GM21737 (cell line): ENCODE measurements around the gene GPR157.

Experiments
- ATAC-seq: cut with Tn5 transposase; IDR thresholded peaks from one replicate; pipeline ENCODE4 v1.9.1; 2021; ENCODE audit warnings: mild to moderate bottlenecking, moderate library complexity; ENCODE audit not compliant: unreplicated experiment

GPR157 gene

GRCh38 chr1:9066945-9067807 lies 61.7 kb downstream of the GPR157 start:
- ATAC-seq, result no peak

- no peak for ATAC-seq
Measured at GRCh38 chr1:9065213-9065751, 63.6 kb downstream of the GPR157 start.

GRCh38 chr1:9062846-9063245 lies 66.1 kb downstream of the GPR157 start:
- no peak for ATAC-seq

- ATAC-seq, result no peak
Measured at GRCh38 chr1:9062021-9062471, 66.9 kb downstream of the GPR157 start.

- ATAC-seq, result no peak
Measured at GRCh38 chr1:9061252-9061960, 67.5 kb downstream of the GPR157 start.

- no peak for ATAC-seq
Measured at GRCh38 chr1:9059891-9060744, 68.8 kb downstream of the GPR157 start.

GRCh38 chr1:9058465-9058864 lies 70.4 kb downstream of the GPR157 start:
- no peak for ATAC-seq

GRCh38 chr1:9057851-9058250 lies 71.1 kb downstream of the GPR157 start:
- no peak for ATAC-seq

- ATAC-seq, result no peak
Measured at GRCh38 chr1:9052272-9053049, 76.4 kb downstream of the GPR157 start.

GRCh38 chr1:9051379-9051778 lies 77.5 kb downstream of the GPR157 start:
- ATAC-seq, result no peak

- no peak for ATAC-seq
Measured at GRCh38 chr1:9050803-9051202, 78.1 kb downstream of the GPR157 start.
